GM21717 (cell line): ENCODE measurements around the gene CELF3.
"Not testable (repeated sequence)": the region's sequence is repeated elsewhere in the genome, so short reads cannot be mapped to it uniquely, and the experiment has no call there.

Experiments
- ATAC-seq: cut with Tn5 transposase; IDR thresholded peaks from one replicate; pipeline ENCODE4 v1.9.1; 2021; ENCODE audit warnings: mild to moderate bottlenecking, moderate library complexity; ENCODE audit not compliant: unreplicated experiment

CELF3 gene

DNA sequence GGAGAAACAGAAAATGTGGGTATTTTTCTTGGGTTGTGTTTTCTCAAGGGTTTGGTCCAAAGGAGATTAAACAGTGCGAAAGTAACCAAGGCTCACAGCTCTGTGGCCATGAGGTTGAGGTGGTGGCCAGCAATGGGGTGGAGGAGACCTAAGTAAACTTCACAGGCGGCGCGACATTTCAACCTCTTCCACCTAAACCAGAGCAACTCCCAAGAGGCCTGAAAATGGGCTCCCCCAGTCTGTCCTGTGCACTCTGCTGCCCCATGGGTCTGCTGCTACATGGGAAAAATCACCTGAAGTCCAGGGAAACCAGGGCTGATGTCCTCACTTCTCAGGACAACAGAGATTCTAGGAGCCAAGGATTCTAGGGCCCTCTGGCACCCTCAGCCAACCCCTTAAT, 12.4 kb downstream of the CELF3 start:
- ATAC-seq: no peak

GRCh38 chr1:151703813-151704212, 12.8 kb downstream of the CELF3 start:
- no peak for ATAC-seq

DNA sequence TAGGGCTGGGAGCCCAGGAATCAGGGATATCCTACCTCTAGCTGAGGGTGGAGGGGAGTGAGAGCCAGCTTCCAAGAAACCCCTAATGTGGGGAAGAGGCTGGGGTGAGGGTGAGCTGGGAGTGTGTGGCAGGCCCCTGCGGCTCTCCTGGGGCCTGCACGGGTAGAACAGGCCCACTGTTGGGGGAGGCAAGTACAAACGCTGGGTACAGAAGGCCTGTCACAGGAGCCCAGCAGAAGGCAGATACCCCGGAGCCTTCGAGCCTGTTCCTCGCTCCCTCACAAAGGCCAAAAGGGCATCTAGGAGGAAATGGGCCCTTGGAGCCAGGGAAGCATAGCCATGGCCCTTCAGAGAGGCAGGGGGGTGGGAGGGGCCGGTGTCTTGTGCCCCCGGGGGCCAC, 13.7 kb downstream of the CELF3 start:
- no peak for ATAC-seq

GRCh38 chr1:151701515-151701914, 15.1 kb downstream of the CELF3 start:
- ATAC-seq: no peak

DNA sequence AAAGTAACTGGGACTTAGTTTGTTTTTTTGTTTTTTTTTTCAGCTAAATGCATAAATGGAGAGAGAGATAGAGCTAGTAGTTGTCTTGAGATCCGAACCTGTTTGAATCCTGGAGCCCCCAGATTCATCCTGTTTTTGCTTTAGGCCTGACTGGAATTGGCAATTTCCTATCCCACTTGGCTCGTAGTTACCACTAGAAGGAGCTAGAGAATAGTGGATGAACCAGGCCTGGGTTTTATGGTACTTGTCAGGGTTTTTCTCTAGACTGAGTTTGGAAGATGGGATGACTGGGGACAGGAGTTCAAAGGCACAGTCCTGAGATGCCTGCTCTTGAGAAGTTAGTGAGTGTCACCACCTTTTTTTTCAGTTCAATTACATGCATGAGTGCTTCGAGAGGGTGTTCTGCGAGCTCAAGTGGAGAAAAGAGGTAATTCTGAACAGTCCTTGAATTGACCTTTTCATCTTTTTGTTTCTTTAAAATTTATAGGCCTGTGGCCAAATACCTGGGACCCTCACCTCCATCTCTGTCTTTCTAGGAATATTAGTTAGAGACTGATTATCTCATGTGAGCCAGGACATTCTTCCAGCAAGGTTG, 23.4 kb downstream of the CELF3 start:
- ATAC-seq: no peak

DNA sequence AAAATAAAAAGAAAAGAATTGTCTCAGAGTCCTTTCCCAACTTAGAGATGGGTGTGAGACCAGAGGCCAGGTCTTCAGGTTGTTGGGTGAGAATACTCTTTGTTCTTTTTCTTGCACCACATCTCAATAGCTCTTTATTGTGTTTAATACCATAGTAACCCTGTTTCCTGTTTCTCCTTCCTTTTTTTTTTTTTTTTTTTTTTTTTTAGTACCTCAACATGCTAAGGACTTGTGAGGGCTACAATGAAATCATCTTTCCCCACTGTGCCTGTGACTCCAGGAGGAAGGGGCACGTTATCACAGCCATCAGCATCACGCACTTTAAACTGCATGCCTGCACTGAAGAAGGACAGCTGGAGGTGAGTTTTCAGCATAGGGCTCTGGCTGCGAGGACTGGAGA, 24.4 kb downstream of the CELF3 start:
- no peak for ATAC-seq

DNA sequence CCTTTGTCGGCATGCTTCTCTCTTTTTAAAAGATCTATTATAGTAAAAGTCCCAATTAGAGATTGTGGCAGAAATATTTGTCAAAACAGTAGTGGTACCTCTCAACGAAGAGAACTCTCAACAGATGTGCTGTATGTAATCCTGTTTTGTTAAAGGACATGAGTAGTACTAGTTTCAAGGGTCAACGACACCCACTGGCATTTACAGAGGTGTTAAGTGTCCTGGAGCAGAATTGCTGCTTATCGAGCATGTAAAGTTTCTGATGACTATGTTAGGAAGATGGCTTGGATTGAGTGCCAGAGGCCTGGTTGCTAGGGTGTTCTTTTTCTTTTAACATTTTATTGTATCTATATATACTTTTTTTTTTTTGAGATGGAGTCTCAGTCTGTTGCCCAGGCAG, 27.1 kb downstream of the CELF3 start:
- ATAC-seq: no peak

DNA sequence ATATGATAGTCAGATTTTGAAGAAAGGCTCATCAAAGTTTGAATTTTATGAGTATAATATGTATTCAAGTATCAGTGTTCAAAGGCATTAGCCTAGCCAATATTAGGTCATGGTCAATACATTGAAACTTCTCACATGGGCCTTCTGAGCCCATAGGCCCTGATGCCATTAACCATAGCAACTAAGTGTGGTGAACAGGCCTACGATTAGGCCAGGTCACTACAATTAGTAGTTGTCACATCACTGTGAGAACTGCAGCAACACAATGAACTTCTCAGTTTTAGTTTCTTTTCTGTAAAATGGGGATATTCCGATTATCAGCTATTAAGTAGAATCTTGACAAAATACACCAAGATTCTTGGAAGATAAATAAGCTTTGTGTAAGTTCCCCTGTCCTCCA, 30.0 kb downstream of the CELF3 start:
- ATAC-seq: no peak

DNA sequence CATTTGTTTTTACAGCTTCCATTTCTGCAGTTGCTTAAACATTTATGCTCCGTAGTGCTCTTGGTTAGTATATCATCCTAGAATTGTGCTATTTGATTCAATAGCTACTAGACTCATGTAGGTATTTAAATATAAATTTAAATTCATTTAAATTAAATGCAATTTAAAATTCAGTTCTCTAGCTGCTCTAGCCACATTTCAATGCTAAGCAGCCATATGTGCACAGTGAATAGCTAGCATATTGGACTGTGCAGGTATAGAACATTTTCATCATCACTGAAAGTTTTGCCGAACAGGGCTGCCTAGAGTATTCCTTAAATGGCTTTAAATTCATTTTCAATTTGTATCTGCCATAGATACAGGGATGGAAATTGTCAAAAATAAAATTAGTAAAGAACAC, 32.5 kb downstream of the CELF3 start:
- no peak for ATAC-seq

DNA sequence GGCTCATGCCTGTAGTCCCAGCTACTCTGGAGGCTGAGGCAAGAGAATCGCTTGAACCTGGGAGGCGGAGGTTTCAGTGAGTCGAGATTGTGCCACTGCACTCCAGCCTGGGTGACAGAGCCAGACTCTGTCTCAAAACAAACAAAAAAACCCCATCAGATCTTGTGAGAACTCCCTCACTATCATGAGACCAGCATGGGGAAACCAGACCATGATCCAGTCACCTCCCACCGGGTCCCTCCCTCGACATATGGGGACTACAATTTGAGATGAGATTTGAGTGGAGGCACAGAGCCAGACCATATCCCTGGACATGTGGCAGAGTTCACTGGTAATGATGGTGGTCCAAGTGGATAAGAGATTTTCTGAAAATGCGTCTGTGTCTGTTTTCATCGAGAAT, 33.7 kb downstream of the CELF3 start:
- not testable (repeated sequence) for ATAC-seq

- ATAC-seq: no peak
Observed at GRCh38 chr1:151681923-151682322, 34.7 kb downstream of the CELF3 start.

- ATAC-seq: no peak
Observed at GRCh38 chr1:151680826-151681225, 35.8 kb downstream of the CELF3 start.

GRCh38 chr1:151680391-151680790, 36.2 kb downstream of the CELF3 start:
- ATAC-seq: no peak

DNA sequence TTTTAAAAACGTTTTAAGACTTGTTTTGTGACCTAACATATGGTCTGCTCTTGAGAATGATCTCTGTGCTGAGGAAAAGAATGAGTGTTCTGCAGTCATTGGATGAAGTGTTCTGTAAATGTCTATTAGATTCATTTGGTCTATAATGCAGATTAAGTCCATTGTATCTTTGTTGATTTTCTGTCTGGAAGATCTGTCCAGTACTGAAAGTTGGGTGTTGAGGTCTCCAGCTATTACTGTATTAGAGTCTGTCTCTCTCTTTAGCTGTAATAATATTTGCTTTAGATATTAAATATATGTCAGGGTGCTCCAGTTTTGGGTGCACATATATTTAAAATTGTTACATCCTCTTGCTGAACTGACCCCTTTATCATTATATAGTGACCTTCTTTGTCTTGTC, 43.2 kb downstream of the CELF3 start:
- no peak for ATAC-seq

- not testable (repeated sequence) for ATAC-seq
Observed at GRCh38 chr1:151670036-151670675, 46.4 kb downstream of the CELF3 start.

- ATAC-seq: no peak
Observed at GRCh38 chr1:151668090-151668489, 48.5 kb downstream of the CELF3 start.

DNA sequence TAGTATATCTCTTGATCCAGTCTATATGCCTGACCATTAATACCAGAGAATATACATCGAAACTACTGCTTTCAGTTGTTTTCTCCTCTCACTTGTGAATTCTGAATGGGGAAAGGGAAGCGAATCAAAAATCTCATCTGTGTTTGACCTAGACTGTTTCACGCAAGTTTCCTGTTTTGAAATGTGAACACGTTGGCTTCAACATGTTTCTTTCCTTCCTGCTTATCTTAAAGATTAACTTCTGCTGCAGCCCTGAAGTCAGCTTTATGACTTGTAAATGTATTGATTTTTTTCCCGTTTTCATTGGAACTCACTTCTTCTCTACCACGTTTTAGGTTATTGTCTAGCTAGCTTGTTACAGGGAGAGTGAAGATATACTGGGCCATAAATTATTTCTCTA, 54.9 kb downstream of the CELF3 start:
- no peak for ATAC-seq

DNA sequence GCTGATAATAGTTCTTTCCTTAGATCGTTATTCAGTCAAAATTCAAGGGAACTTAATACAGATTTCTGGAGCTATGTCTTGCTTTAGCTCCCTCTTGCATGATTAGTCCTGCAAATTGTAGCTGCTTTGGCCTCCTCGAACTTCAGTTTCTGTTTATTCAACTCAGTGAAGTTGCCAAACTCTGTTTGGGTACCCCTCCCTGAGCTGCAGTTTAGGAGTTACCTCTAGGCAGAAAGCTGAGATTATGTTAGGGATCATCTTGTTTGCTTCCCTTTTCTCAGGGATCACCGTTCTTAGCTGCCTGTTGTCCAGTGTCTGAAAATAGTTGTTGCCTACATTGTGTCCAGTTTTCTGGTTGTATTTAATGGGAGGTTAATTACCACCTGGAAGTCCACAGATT, 61.2 kb downstream of the CELF3 start:
- no peak for ATAC-seq

DNA sequence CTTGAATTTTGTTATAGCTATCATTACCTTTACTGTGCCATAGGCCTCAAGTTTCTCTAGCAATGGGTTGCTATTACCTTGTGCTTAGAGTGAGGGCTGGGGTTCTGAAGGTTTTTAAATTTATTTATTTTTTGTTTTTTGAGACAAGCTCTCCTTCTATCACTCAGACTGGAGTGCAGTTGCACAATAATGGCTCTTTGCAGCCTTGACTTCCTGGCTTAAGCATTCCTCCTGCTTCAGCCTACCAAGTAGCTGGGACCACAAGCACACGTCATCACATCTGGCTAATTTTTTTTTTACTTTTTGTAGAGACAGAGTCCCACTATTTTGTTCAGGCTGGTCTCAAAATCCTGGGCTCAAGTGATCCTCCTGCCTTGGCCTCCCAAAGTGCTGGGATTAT, 63.2 kb downstream of the CELF3 start:
- ATAC-seq: no peak
